GM19372 (cell line): ENCODE results near the gene F2R.
"Not testable (repeated sequence)": the region's sequence is repeated elsewhere in the genome, so short reads cannot be mapped to it uniquely, and the experiment has no call there.

Experiments used
- ATAC-seq: cut with Tn5 transposase; IDR thresholded peaks from one replicate; pipeline ENCODE4 v1.9.1; 2021; ENCODE audit warnings: mild to moderate bottlenecking, low read depth, moderate library complexity; ENCODE audit not compliant: unreplicated experiment

Gene F2R

GRCh38 chr5:76717222-76718083 is 1.5 kb downstream of the F2R start:
- ATAC-seq: no peak

DNA sequence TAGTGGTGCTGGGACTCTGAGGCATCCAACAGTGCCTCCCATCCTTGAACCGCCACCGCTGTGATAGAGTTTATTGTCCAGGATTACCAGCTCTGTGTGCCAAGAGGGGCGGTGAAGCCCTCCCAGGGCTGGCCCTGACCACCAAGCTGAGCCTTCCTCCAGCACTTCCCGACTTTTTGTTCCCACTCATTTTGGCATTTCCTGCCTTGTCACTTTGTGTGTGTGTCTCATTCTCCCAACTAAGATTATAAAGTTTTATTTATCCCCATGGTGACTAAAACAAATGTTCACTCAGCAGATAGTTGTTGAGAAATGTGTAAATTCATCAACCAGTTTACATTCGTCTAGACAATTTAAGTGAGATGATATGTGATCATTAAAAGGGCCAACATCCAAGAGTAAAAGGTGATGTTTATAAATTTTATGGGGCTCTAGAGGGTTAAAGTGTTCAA is 2.5 kb downstream of the F2R start:
- ATAC-seq: no peak

- no peak for ATAC-seq
Observed at GRCh38 chr5:76718880-76719279, 3.0 kb downstream of the F2R start.

- peak; percentile 93 for ATAC-seq
Observed at GRCh38 chr5:76720988-76721569, 5.2 kb downstream of the F2R start.

DNA sequence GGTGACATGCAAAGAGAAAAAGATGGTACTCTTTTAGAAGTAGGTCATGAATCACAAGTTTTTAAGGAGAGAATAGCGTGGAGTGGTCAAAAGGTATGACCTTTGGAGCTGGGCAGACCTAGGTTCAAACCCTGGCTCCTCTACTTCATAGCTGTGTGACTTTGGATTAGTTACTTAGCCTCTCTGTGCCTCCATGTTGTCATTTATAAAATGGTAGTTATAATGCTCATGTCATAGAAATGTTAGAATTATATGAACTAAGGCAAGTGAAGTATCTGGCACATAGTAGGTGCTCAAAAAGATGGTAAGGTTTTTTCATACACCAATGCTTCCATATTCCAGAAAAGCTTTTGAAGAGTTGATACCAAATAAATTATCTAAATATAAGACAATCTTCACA is 7.3 kb downstream of the F2R start:
- no peak for ATAC-seq

GRCh38 chr5:76723906-76724305 is 8.0 kb downstream of the F2R start:
- ATAC-seq: no peak

DNA sequence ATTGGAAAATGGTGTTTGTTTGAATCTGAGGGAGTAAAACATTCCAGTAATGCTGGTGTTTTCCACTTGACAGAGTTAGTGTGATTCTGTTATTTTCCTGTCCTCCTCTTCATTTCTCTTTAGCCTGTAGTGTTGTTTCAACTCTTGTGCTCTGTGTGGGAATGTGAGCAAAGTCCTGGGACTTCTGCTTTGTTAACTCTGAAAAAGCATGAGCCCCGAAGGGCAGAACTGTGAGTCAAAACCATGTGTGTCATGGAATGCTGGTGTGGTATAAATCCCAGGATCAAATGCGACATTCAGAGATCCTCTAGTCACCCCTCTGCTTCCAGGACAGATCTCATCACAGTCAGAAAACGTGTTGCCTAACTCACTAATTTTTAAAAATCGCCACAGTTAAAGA is 8.9 kb downstream of the F2R start:
- no peak for ATAC-seq

- ATAC-seq: no peak
Observed at GRCh38 chr5:76728965-76729364, 13.0 kb downstream of the F2R start.

DNA sequence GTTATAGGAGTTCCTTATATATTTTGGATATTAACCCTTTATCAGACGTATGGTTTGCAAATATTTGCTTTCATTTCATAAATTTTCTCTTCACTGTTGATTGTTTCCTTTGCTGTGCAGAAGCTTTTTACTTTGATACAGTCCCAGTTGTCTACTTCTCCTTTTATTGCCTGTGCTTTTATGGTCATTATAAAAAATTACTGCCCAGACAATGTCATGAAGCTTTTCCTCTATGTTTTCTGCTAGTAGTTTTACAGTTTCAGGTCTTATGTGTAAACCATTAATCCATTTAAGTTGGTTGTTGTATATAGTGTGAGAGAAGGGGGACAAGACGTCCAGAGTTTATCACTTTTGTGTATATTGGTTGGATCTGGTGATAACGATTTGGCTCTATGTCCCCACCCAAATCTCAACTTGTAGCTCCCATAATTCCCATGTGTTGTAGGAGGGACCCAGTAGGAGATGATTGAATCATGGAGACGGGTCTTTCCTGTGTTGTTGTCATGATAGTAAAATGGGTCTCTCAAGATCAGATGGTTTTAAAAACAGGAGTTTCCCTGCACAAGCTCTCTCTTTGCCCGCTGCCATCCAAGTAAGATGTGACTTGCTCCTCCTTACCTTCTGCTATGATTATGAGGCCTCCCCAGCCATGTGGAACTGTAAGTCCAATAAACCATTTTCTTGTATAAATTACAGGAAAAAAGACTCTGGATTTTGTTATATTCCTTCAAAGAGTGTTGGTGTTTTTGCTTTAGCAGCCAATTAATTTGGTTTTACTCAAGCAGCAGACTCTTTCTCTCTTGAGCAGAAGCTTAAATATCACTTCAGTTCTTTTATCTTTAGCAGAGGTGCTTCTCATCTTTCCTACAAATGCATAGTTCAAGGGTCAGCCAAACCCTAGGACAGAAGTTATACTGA is 13.7 kb downstream of the F2R start:
- no peak for ATAC-seq

DNA sequence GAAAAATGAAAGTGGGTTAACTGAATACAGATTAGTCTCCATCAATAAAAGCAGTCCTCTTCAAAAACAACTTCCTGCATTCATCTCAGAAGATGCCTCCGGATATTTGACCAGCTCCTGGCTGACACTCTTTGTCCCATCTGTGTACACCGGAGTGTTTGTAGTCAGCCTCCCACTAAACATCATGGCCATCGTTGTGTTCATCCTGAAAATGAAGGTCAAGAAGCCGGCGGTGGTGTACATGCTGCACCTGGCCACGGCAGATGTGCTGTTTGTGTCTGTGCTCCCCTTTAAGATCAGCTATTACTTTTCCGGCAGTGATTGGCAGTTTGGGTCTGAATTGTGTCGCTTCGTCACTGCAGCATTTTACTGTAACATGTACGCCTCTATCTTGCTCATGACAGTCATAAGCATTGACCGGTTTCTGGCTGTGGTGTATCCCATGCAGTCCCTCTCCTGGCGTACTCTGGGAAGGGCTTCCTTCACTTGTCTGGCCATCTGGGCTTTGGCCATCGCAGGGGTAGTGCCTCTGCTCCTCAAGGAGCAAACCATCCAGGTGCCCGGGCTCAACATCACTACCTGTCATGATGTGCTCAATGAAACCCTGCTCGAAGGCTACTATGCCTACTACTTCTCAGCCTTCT is 16.6 kb downstream of the F2R start:
- no peak for ATAC-seq

GRCh38 chr5:76733049-76733417 is 17.1 kb downstream of the F2R start:
- ATAC-seq: no peak

- no peak for ATAC-seq
Observed at GRCh38 chr5:76735762-76736545, 20.0 kb downstream of the F2R start.

DNA sequence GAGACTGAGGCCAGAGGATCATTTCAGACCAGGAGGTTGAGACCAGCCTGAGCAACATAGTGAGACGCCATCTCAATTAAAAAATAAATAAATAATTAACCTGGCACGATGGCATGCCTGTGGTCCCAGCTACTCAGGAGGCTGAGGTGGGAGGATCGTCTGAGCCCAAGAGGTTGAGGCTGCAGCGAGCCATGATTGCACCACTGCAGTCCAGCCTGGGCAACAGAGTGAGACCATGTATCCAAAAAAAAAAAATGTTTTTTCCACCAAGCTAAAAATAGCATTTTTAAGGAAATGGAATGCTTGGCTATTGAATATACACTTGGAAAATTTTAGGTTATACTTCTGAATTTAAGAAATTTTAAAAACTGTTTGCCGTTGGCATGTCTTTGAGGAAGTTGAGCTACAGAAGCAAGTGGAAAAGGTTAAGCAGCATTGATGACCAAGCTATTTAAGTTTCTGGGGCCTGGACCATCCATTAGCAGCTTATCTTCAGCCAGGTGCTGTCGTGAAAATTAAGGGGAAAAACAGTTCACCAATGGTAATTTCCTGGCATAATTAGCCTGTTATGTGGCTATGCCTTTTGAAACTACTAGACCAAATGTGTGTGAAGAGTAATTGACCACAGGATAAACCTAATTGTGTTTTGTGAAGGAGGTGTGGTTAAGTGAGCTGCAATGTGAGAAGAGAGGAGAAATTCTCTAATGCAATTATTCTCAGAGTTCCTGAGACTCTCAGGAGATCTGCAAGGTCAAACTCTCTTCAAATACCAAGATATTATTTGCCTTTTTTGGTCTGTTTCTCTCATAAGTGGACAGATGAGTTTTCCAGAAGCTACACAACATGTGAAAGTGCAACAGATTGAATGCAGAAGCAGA is 21.0 kb downstream of the F2R start:
- no peak for ATAC-seq

- no peak for ATAC-seq
Observed at GRCh38 chr5:76737846-76738245, 21.9 kb downstream of the F2R start.

- not testable (repeated sequence) for ATAC-seq
Observed at GRCh38 chr5:76741506-76741905, 25.6 kb downstream of the F2R start.

- ATAC-seq: no peak
Observed at GRCh38 chr5:76742583-76742982, 26.7 kb downstream of the F2R start.

DNA sequence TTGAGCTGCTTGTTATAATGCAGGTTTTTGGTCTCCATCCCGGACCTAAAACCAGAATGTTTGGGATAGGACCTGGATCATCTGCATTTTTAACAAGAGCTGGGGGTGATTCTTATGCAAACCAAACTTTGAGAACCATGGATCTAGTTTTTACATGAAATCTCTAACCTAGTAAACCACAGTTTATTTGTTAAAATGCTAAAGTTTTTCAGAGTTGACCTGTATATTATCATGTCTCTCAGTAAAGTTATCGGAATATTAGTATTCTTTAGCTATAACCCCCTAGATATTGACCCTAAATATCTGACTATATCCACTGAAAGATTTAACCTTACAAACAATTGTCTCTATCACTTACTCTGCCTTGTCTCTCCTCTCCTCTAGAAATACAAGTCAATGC is 28.7 kb downstream of the F2R start:
- ATAC-seq: no peak

DNA sequence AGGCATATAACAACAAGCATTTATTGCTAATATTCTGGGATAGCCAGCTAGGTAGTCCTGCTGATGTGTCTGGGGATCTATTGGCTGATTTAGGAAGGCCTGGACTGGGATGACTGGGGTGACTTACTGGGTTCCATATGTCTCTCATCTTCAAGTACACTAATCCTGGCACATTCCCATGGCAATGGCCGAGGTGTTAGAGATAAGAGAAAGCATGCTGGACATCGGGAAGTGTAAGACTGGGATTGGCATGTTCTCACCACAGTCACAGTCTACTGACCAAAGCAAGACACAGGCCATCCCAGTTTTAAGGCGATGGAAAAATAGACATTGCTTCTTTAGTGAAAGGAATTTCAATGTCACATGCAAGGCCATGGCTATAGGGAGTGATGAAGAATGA is 29.7 kb downstream of the F2R start:
- no peak for ATAC-seq

GRCh38 chr5:76746677-76747076 is 30.8 kb downstream of the F2R start:
- ATAC-seq: no peak
